Motor neuron (in vitro differentiated cells): Measurements from ENCODE around the gene ARL8A. TPM values are rescaled to one million over a fixed set of nuclear protein-coding genes. Genes with fewer than 3 reads are reported as not detected.
A peak's percentile ranks its signal among the peaks of the same experiment; 100 is the strongest.

ENCODE experiments used
- ATAC-seq, 8 experiments: fragments of 200-7000 bp; cut with Tn5 transposase; replicated peaks in 6 of 8; 2 replicates each; pipeline ENCODE4 v1.8.0; 2021; ENCODE audit warnings: mild to moderate bottlenecking in 8 of 8, moderate library complexity in 8 of 8
- H3K27ac ChIP-seq, 2 donors: fragments of 250-450 bp; sonication (Bioruptor Pico); 2 replicates each; pipeline ENCODE4 v1.9.0; 2021; ENCODE audit warnings: antibody characterized with exemption in 2 of 2, mild to moderate bottlenecking in 2 of 2, moderate library complexity in 1 of 2
- H3K4me1 ChIP-seq, 2 donors: fragments of 250-450 bp; sonication (Bioruptor Pico); replicated peaks in 1 of 2; 2 replicates each; pipeline ENCODE4 v1.6.1; 2021; ENCODE audit warnings: antibody characterized with exemption in 2 of 2, mild to moderate bottlenecking in 2 of 2, moderate library complexity in 1 of 2
- H3K4me3 ChIP-seq, 5 donors: fragments of 250-450 bp; sonication (Bioruptor Pico); 2 replicates each; pipeline ENCODE4 v1.9.0; 2021; ENCODE audit warnings: antibody characterized with exemption in 5 of 5, mild to moderate bottlenecking in 5 of 5, moderate library complexity in 4 of 5
- WGBS, 10 experiments: fragments of 450-650 bp; shearing (Covaris generic); methylation state at CpG; one replicate each; pipeline ENCODE4 v1.0.0; 2022; 5-methylcytosine and 5-hydroxymethylcytosine counted together
- in situ Hi-C, 9 experiments: fragments of 400-800 bp; cut with MboI; loops; one replicate each; pipeline ENCODE4 v1.15.0; 2021; ENCODE audit warnings: low sequenced_read_pairs in 9 of 9, low pct_unique_long_range_greater_than_20kb in 2 of 9; ENCODE audit not compliant: unreplicated experiment in 9 of 9
- total RNA-seq, 8 experiments: library from RNA; unstranded; fragments of 300-600 nt; gene quantifications; 2 replicates each; pipeline versions ENCODE4 v1.2.3 to v1.2.4, GENCODE V29; 2022

ARL8A gene
- total RNA-seq, 8 experiments from 2014 or later = 14.9 to 92.5 (median 72.2) TPM

GRCh38 chr1:202160377-202160940 is 15.9 kb upstream of the ARL8A start, which contains the start of gene PTPN7:
TSS of gene PTPN7 (minus strand) at chr1:202160602. CDS start at chr1:202159402, 1,200 bp downstream.
- H3K4me1 ChIP-seq = peaks cover 3 to 15% of the 10 kb centered on the region in 2 donors
- no peak for ATAC-seq
- 40 to 90% (median 71%) methylated on average over 2 to 5 of the region's 17 CpGs; no CpG with 5 or more reads in 6 of the 10 experiments for WGBS, 10 experiments
- no peak within 1 kb of the TSS for H3K27ac ChIP-seq
- H3K4me3 ChIP-seq = no peak within 1 kb of the TSS
- in situ Hi-C loops = no loop called here

GRCh38 chr1:202159534-202160371 is 15.2 kb upstream of the ARL8A start:
- WGBS, 10 experiments = 52 to 100% (median 88%) methylated on average over 1 to 8 of the region's 16 CpGs; no CpG with 5 or more reads in 1 of the 10 experiments
- ATAC-seq = no peak
- H3K4me1 ChIP-seq = peaks cover 3 to 15% of the 10 kb centered on the region in 2 donors
- no peak overlapping the region for H3K4me3 ChIP-seq
- in situ Hi-C loops = no loop called here
- no peak overlapping the region for H3K27ac ChIP-seq

- WGBS, 10 experiments = 74 to 100% (median 83%) methylated on average over 1 to 8 of the region's 10 CpGs; no CpG with 5 or more reads in 1 of the 10 experiments
- in situ Hi-C loops = no loop called here
- Histone ChIP-seq H3K4me3 (no peak overlapping the region), H3K4me1 (peaks cover 3 to 15% of the 10 kb centered on the region in 2 donors), H3K27ac (no peak overlapping the region)
- no peak for ATAC-seq
These were observed 14.4 kb upstream of the ARL8A start for GRCh38 chr1:202158810-202159533.

GRCh38 chr1:202157945-202158344 is 13.4 kb upstream of the ARL8A start:
- H3K4me1 ChIP-seq = peaks cover 3 to 9% of the 10 kb centered on the region in 2 donors
- no peak for ATAC-seq
- WGBS, 10 experiments = 53 to 100% (median 87%) methylated on average over 1 to 10 of the region's 10 CpGs; no CpG with 5 or more reads in 5 of the 10 experiments
- no peak overlapping the region for H3K27ac ChIP-seq
- in situ Hi-C loops = no loop called here
- no peak overlapping the region for H3K4me3 ChIP-seq

GRCh38 chr1:202156590-202156989 is 12.1 kb upstream of the ARL8A start:
- no peak for ATAC-seq
- Histone ChIP-seq H3K27ac (no peak overlapping the region), H3K4me1 (peaks cover 0 to 1% of the 10 kb centered on the region in 2 donors), H3K4me3 (no peak overlapping the region)
- 44 to 70% (median 63%) methylated on average over 2 to 6 of the region's 8 CpGs; no CpG with 5 or more reads in 6 of the 10 experiments for WGBS, 10 experiments
- in situ Hi-C loops = no loop called here

- in situ Hi-C loops = no loop called here
- Histone ChIP-seq H3K27ac (no peak overlapping the region), H3K4me1 (no peaks in the 10 kb centered on the region), H3K4me3 (no peak overlapping the region)
- peak in 4 of 8 experiments; percentile 30 to 43 (median 36) for ATAC-seq
- 13 to 78% (median 60%) methylated on average over 1 to 6 of the region's 8 CpGs; no CpG with 5 or more reads in 2 of the 10 experiments for WGBS, 10 experiments
These were observed 11.0 kb upstream of the ARL8A start for GRCh38 chr1:202155478-202156021.

- 14 to 47% (median 37%) methylated on average over 1 to 11 of the region's 11 CpGs; no CpG with 5 or more reads in 1 of the 10 experiments for WGBS, 10 experiments
These were observed 10.4 kb upstream of the ARL8A start for GRCh38 chr1:202154766-202155477.

GRCh38 chr1:202154148-202154765 is 9.7 kb upstream of the ARL8A start:
- Histone ChIP-seq H3K4me3 (no peak overlapping the region), H3K4me1 (no peaks in the 10 kb centered on the region), H3K27ac (no peak overlapping the region)
- ATAC-seq = no peak
- in situ Hi-C loops = no loop called here
- 63 to 100% (median 89%) methylated on average over 1 to 8 of the region's 10 CpGs; no CpG with 5 or more reads in 1 of the 10 experiments for WGBS, 10 experiments

More at GRCh38 chr1:202154766-202155477, 10.4 kb upstream of the ARL8A start:
- Histone ChIP-seq H3K27ac (no peak overlapping the region), H3K4me3 (no peak overlapping the region), H3K4me1 (no peaks in the 10 kb centered on the region)
- in situ Hi-C loops = no loop called here
- peak; percentile 60 to 97 (median 74) for ATAC-seq

GRCh38 chr1:202153284-202153683 is 8.7 kb upstream of the ARL8A start:
- Histone ChIP-seq H3K4me1 (no peaks in the 10 kb centered on the region), H3K27ac (no peak overlapping the region), H3K4me3 (no peak overlapping the region)
- WGBS, 10 experiments = 43 to 96% (median 80%) methylated on average over 1 to 4 of the region's 4 CpGs; no CpG with 5 or more reads in 4 of the 10 experiments
- no peak for ATAC-seq
- in situ Hi-C loops = no loop called here

GRCh38 chr1:202152399-202152798 is 7.9 kb upstream of the ARL8A start:
- in situ Hi-C loops = no loop called here
- Histone ChIP-seq H3K4me1 (no peaks in the 10 kb centered on the region), H3K27ac (no peak overlapping the region), H3K4me3 (no peak overlapping the region)
- 83 to 100% (median 97%) methylated on average over 1 to 5 of the region's 10 CpGs; no CpG with 5 or more reads in 4 of the 10 experiments for WGBS, 10 experiments
- peak in 2 of 8 experiments; percentile 7 to 14 for ATAC-seq

GRCh38 chr1:202151045-202151444 is 6.5 kb upstream of the ARL8A start:
- Histone ChIP-seq H3K4me3 (no peak overlapping the region), H3K27ac (no peak overlapping the region), H3K4me1 (no peaks in the 10 kb centered on the region)
- in situ Hi-C loops = no loop called here
- ATAC-seq = no peak
- WGBS, 10 experiments = 33 to 84% (median 58%) methylated on average over 1 to 2 of the region's 2 CpGs; no CpG with 5 or more reads in 2 of the 10 experiments

GRCh38 chr1:202150602-202151001 is 6.1 kb upstream of the ARL8A start:
- H3K27ac ChIP-seq = no peak overlapping the region
- WGBS, 10 experiments = 50 to 96% (median 89%) methylated on average over 2 to 8 of the region's 8 CpGs; no CpG with 5 or more reads in 3 of the 10 experiments
- in situ Hi-C loops = no loop called here
- ATAC-seq = no peak
- H3K4me3 ChIP-seq = no peak overlapping the region
- H3K4me1 ChIP-seq = no peaks in the 10 kb centered on the region
